K562 (cell line): ENCODE measurements around the gene PRPSAP1. TPM values are rescaled to one million over a fixed set of nuclear protein-coding genes. Genes with fewer than 3 reads are reported as not detected.

Experiments
- ADNP ChIP-seq: fragments of 200-800 bp; sonication (Bioruptor generic); IDR thresholded peaks from 2 replicates; pipeline ENCODE4 v1.6.1; 2016; ENCODE audit warnings: missing genetic modification characterization, missing compliant biosample characterization
- ATF7 ChIP-seq: fragments of 450-650 bp; IDR thresholded peaks from 2 replicates; pipeline ENCODE4 v1.7.1; 2014; ENCODE audit warnings: mild to moderate bottlenecking, moderate library complexity
- CHD2 ChIP-seq: IDR thresholded peaks from 2 replicates; pipeline ENCODE4 v1.6.1; 2011; ENCODE audit warnings: low read depth, low read length
- DIDO1 ChIP-seq: fragments of 450-650 bp; IDR thresholded peaks from 2 replicates; pipeline ENCODE4 v1.6.1; 2016; ENCODE audit warnings: low read depth, missing biosample characterization, missing genetic modification characterization
- FOXJ3 ChIP-seq: sonication (generic); formaldehyde crosslinking; IDR thresholded peaks from 2 replicates; pipeline ENCODE4 v1.4.0; 2020; ENCODE audit warnings: mild to moderate bottlenecking, missing genetic modification reagents
- FUS ChIP-seq: fragments of 200-400 bp; formaldehyde crosslinking; optimal IDR thresholded peaks from 2 replicates; pipeline ENCODE3; 2017; ENCODE audit warnings: low read depth, low read length
- HNRNPLL ChIP-seq: fragments of 200-400 bp; formaldehyde crosslinking; IDR thresholded peaks from 2 replicates; pipeline ENCODE4 v1.6.1; 2017; ENCODE audit warnings: low read length, low read depth, mild to moderate bottlenecking; ENCODE audit not compliant: poor library complexity, severe bottlenecking
- IFI16 ChIP-seq: fragments of 250-450 bp; sonication (Bioruptor Pico); IDR thresholded peaks from 2 replicates; pipeline ENCODE4 v2.1.2; 2022; ENCODE audit warnings: mild to moderate bottlenecking, inconsistent platforms
- KAT8 ChIP-seq: fragments of 450-650 bp; IDR thresholded peaks from 2 replicates; pipeline ENCODE4 v1.6.1; 2016; ENCODE audit warnings: low read depth, mild to moderate bottlenecking
- LCOR ChIP-seq: sonication (generic); formaldehyde crosslinking; IDR thresholded peaks from 2 replicates; pipeline ENCODE4 v1.8.0; 2022; ENCODE audit warnings: mild to moderate bottlenecking, missing genetic modification reagents
- MECOM ChIP-seq: fragments of 250-450 bp; sonication (Bioruptor Pico); IDR thresholded peaks from 2 replicates; pipeline ENCODE4 v1.8.0; 2022; ENCODE audit warnings: inconsistent platforms
- OTX1 ChIP-seq: fragments of 450-650 bp; formaldehyde crosslinking; IDR thresholded peaks from 2 replicates; pipeline ENCODE4 v1.4.0; 2022; ENCODE audit warnings: mild to moderate bottlenecking
- SRSF7 ChIP-seq: fragments of 200-400 bp; formaldehyde crosslinking; optimal IDR thresholded peaks from 2 replicates; pipeline ENCODE3; 2017; ENCODE audit warnings: mild to moderate bottlenecking, low read depth, low read length
- TARDBP ChIP-seq: fragments of 450-650 bp; IDR thresholded peaks from 2 replicates; pipeline ENCODE4 v1.6.1; 2016
- XRCC3 ChIP-seq: fragments of 450-650 bp; IDR thresholded peaks from 2 replicates; pipeline ENCODE4 v1.6.1; 2017; ENCODE audit warnings: mild to moderate bottlenecking, moderate library complexity
- ZKSCAN8 ChIP-seq: fragments of 200-800 bp; sonication (Bioruptor generic); IDR thresholded peaks from 2 replicates; pipeline ENCODE4 v1.6.1; 2016; ENCODE audit warnings: missing genetic modification characterization, missing compliant biosample characterization
- ZNF24 ChIP-seq: fragments of 450-650 bp; IDR thresholded peaks from 2 replicates; pipeline ENCODE4 v1.6.1; 2016
- ZNF311 ChIP-seq: fragments of 250-450 bp; sonication (Bioruptor Pico); IDR thresholded peaks from 2 replicates; pipeline ENCODE4 v1.4.0; 2020; ENCODE audit warnings: mild to moderate bottlenecking, moderate library complexity
- ZNF507 ChIP-seq: conservative IDR thresholded peaks from 2 replicates; pipeline ENCODE4 v1.6.1; 2017; ENCODE audit warnings: missing genetic modification characterization, missing compliant biosample characterization
- ZNF79 ChIP-seq: fragments of 250-450 bp; sonication (Bioruptor Pico); IDR thresholded peaks from 2 replicates; pipeline ENCODE4 v1.4.0; 2020; ENCODE audit warnings: low read depth, mild to moderate bottlenecking, moderate library complexity
- polyA plus RNA-seq, 8 experiments: library from polyadenylated mRNA; depleted of rRNA in 4 of 8; stranded (reverse) in 5 of 8; unstranded in 3 of 8; fragments of >200 nt; fragmentation: Nextera tagmentation in 2 of 8; fragmentation: Illumina TruSeq in 1 of 8; extraction: Ambion mirVana in 2 of 8; extraction: Trizol in 1 of 8; gene quantifications; 2 replicates each; pipeline versions ENCODE4 v1.2.1 to v1.2.3, GENCODE V29; 2011 to 2014; ENCODE audit warnings: inconsistent platforms in 1 of 8, missing spikeins in 1 of 8
- total RNA-seq, 7 experiments: library from RNA; depleted of rRNA in 6 of 7; stranded (reverse); fragments of >200 nt in 6 of 7; fragmentation: Illumina TruSeq in 2 of 7; extraction: Trizol in 2 of 7; gene quantifications; 2 replicates each; pipeline versions ENCODE4 v1.2.1 to v1.2.3, GENCODE V29; 2011 to 2021; ENCODE audit warnings: low replicate concordance in 1 of 7
- TF ChIP-seq, protein P1 (sequence below): fragments of 450-650 bp; formaldehyde crosslinking; conservative IDR thresholded peaks from 2 replicates; pipeline ENCODE4 v1.4.0; 2022; ENCODE audit warnings: mild to moderate bottlenecking, missing genetic modification characterization
- TF ChIP-seq, protein P2 (sequence below): sonication (generic); formaldehyde crosslinking; IDR thresholded peaks from 2 replicates; pipeline ENCODE4 v1.8.0; 2023; ENCODE audit warnings: mild to moderate bottlenecking, missing genetic modification reagents
- TF ChIP-seq, protein P3 (sequence below): fragments of 450-650 bp; IDR thresholded peaks from 2 replicates; pipeline ENCODE4 v1.6.1; 2017; ENCODE audit warnings: antibody characterized with exemption, mild to moderate bottlenecking
- TF ChIP-seq, protein P4 (sequence below): sonication (generic); formaldehyde crosslinking; IDR thresholded peaks from 2 replicates; pipeline ENCODE4 v1.9.0; 2022; ENCODE audit warnings: mild to moderate bottlenecking, missing genetic modification reagents

PRPSAP1 gene
- total and polyA plus RNA-seq, 9 of the 15 experiments (the other 6 are each of a cell fraction or from before 2014, with no cell fraction given): 21.9 to 77.1 (median 40.8) TPM

DNA sequence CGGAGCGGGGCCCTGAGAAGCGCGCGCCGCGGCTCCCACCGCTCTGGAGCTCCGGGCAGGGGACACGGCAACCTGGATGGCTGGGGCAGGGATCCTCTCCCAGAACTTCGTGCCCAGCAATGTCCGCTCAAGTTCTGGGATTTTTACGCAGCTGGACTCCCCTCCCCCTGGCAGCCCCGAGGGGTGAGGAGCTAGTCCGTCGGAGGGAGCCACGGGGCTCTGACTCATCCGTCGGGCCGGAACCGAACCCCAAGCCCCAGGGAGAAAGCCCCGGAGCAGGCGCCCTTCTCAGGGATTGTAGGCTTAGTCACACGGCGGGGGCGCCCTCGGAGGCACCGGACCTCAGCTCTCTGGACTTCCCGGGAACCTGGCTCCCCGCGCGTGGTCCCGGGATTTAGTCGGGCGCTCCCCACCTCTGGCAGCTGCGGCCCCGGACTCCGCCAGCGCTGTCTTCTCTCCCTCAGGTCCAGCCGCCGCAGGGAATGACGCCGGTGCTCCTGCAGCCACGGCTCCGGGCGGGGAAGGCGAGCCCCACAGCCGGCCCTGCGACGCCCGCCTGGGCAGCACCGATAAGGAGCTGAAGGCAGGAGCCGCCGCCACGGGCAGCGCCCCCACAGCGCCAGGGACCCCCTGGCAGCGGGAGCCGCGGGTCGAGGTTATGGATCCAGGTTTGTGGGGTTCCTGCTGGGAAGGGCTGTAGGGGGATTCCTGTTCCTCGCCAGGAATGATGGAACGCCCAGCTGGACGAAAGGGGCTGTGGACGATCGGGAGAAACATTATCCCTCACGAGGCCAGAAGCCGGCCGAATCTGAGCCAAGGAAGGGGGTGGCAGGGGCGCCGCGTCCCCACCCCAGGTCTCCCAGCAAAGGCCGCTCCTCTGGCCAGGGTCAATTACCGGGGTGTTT, 31.5 kb upstream of the PRPSAP1 start (continued):
- TF ChIP-seq OTX1 (CRISPR knock-in tag) (no peak), FUS (no peak), ADNP (tag) (no peak), FOXJ3 (CRISPR knock-in tag) (no peak), DIDO1 (tag) (no peak), ZNF79 (CRISPR knock-in tag) (no peak), MECOM (CRISPR knock-in tag) (no peak), XRCC3 (no peak), SRSF7 (no peak), KAT8 (no peak), ATF7 (no peak), CHD2 (no peak), ZNF311 (CRISPR knock-in tag) (no peak), ZKSCAN8 (CRISPR knock-in tag) (no peak), TARDBP (no peak; the same call in 1 of the 2 replicates), LCOR (CRISPR knock-in tag) (no peak), ZNF507 (no peak), ZNF24 (no peak), HNRNPLL (peak; percentile 15), IFI16 (no peak)
- TF ChIP-seq, protein P1, sequence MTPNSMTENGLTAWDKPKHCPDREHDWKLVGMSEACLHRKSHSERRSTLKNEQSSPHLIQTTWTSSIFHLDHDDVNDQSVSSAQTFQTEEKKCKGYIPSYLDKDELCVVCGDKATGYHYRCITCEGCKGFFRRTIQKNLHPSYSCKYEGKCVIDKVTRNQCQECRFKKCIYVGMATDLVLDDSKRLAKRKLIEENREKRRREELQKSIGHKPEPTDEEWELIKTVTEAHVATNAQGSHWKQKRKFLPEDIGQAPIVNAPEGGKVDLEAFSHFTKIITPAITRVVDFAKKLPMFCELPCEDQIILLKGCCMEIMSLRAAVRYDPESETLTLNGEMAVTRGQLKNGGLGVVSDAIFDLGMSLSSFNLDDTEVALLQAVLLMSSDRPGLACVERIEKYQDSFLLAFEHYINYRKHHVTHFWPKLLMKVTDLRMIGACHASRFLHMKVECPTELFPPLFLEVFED: no peak
- TF ChIP-seq, protein P2, sequence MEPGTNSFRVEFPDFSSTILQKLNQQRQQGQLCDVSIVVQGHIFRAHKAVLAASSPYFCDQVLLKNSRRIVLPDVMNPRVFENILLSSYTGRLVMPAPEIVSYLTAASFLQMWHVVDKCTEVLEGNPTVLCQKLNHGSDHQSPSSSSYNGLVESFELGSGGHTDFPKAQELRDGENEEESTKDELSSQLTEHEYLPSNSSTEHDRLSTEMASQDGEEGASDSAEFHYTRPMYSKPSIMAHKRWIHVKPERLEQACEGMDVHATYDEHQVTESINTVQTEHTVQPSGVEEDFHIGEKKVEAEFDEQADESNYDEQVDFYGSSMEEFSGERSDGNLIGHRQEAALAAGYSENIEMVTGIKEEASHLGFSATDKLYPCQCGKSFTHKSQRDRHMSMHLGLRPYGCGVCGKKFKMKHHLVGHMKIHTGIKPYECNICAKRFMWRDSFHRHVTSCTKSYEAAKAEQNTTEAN (CRISPR knock-in tag): no peak
- TF ChIP-seq, protein P3, sequence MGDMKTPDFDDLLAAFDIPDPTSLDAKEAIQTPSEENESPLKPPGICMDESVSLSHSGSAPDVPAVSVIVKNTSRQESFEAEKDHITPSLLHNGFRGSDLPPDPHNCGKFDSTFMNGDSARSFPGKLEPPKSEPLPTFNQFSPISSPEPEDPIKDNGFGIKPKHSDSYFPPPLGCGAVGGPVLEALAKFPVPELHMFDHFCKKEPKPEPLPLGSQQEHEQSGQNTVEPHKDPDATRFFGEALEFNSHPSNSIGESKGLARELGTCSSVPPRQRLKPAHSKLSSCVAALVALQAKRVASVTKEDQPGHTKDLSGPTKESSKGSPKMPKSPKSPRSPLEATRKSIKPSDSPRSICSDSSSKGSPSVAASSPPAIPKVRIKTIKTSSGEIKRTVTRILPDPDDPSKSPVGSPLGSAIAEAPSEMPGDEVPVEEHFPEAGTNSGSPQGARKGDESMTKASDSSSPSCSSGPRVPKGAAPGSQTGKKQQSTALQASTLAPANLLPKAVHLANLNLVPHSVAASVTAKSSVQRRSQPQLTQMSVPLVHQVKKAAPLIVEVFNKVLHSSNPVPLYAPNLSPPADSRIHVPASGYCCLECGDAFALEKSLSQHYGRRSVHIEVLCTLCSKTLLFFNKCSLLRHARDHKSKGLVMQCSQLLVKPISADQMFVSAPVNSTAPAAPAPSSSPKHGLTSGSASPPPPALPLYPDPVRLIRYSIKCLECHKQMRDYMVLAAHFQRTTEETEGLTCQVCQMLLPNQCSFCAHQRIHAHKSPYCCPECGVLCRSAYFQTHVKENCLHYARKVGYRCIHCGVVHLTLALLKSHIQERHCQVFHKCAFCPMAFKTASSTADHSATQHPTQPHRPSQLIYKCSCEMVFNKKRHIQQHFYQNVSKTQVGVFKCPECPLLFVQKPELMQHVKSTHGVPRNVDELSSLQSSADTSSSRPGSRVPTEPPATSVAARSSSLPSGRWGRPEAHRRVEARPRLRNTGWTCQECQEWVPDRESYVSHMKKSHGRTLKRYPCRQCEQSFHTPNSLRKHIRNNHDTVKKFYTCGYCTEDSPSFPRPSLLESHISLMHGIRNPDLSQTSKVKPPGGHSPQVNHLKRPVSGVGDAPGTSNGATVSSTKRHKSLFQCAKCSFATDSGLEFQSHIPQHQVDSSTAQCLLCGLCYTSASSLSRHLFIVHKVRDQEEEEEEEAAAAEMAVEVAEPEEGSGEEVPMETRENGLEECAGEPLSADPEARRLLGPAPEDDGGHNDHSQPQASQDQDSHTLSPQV: no peak
- TF ChIP-seq, protein P4, sequence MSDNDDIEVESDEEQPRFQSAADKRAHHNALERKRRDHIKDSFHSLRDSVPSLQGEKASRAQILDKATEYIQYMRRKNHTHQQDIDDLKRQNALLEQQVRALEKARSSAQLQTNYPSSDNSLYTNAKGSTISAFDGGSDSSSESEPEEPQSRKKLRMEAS (CRISPR knock-in tag): 0 out of 2 replicates have a peak, but pooled peaks have one; percentile 52
